CD4-positive, alpha-beta T cell treated with Interleukin-12 subunit alpha and Interleukin-12 subunit beta, for 1 hour (primary cell): Measurements from ENCODE around the gene TAMM41.
"Not testable (repeated sequence)": the region's sequence is repeated elsewhere in the genome, so short reads cannot be mapped to it uniquely, and the experiment has no call there.

ENCODE experiments used
- DNase-seq: peaks from one replicate; pipeline ENCODE4 v3.0.0-alpha.2; 2020

The TAMM41 gene

GRCh38 chr3:11846281-11847266, at the start of gene TAMM41:
Gene TAMM41 (minus strand): TSS chr3:11846885. CDS start chr3:11846636, 249 bp downstream.
- peak; percentile 87 for DNase-seq

DNA sequence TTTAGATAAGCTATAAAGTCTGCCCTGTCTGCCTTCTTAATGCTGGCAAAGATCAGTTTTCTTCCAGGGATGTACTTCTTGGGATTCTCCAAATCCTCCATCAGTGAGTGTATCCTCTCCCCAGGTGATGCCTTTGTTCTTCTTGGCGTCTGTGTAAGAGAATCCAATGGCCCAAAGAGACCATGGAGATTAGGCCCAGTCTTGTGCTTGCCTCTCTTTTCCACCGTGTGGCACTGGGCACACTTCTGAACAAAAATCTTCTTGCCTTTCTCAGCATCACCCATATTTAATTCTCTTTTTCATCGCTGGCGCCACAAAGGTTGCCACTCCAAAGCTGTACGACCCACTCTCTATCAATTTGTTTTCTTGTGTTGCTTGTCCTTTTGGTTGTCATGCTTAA, 32.2 kb upstream of the TAMM41 start:
- DNase-seq, result no peak

- DNase-seq, result not testable (repeated sequence)
Observed at GRCh38 chr3:11874707-11875106, 28.0 kb upstream of the TAMM41 start.

DNA sequence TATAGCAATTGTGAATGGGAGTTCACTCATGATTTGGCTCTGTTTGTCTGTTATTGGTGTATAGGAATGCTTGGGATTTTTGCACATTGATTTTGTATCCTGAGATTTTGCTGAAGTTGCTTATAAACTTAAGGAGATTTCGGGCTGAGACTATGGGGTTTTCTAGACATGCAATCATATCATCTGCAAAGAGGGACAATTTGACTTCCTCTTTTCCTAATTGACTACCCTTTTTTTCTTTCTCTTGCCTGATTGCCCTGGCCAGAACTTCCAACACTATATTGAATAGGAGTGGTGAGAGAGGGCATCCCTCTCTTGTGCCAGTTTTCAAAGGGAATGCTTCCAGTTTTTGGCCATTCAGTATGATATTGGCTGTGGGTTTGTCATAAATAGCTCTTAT, 17.1 kb upstream of the TAMM41 start:
- not testable (repeated sequence) for DNase-seq

DNA sequence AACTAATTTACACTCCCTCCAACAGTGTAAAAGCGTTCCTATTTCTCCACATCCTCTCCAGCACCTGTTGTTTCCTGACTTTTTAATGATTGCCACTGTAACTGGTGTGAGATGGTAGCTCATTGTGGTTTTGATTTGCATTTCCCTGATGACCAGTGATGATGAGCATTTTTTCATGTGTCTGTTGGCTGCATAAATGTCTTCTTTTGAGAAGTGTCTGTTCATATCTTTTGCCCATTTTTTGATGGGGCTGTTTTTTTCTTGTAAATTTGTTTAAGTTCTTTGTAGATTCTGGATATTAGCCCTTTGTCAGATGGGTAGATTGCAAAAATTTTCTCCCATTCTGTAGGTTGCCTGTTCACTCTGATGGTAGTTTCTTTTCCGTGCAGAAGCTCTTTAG, 15.9 kb upstream of the TAMM41 start:
- not testable (repeated sequence) for DNase-seq

GRCh38 chr3:11862145-11862544, 15.5 kb upstream of the TAMM41 start:
- DNase-seq, result not testable (repeated sequence)

- DNase-seq, result not testable (repeated sequence)
Observed at GRCh38 chr3:11860213-11860612, 13.5 kb upstream of the TAMM41 start.

DNA sequence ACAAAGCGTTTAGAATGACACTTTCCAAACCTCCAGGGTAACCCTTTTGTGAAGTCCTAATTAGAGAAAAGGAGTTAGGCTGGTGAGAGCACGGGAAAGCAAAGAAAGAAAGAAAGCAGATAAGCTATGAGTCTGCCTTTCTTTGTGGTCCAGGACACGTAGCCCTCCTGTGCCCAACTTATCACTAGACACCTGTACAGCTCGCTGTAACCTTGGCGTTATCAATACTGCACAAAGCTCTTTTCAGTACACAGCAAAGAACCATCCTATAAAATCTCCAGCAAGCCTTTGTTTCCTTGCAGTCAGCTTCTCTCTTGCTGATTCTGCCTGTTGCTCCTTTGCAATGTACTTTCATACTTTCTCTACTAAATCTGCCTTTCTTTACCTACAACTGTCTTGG, 6.8 kb upstream of the TAMM41 start:
- no peak for DNase-seq

GRCh38 chr3:11850003-11850402, 3.3 kb upstream of the TAMM41 start:
- no peak for DNase-seq

DNA sequence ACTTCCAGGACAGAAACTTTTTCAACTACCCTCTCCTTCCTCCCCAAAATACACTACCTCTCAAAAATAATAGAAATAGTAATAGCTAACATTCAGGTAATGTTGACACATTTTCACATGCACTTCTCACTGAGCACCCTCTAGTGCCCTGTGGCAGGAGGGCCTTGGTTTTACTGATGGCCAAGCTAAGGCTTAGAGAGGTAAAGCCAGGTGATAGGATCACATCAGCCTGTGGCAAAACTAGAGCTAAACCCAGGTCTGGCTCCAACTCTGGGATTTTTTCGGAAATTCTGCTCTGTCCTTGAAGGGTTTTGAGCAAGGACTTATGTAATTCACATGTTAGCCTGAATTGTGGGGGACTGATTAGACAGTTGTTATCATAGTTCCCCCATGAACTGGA, 922 bp upstream of the TAMM41 start:
- peak; percentile 20 for DNase-seq

- peak; percentile 11 for DNase-seq
Observed at GRCh38 chr3:11845651-11846050, 1.0 kb downstream of the TAMM41 start.

- DNase-seq, result no peak
Observed at GRCh38 chr3:11844891-11845290, 1.8 kb downstream of the TAMM41 start.

DNA sequence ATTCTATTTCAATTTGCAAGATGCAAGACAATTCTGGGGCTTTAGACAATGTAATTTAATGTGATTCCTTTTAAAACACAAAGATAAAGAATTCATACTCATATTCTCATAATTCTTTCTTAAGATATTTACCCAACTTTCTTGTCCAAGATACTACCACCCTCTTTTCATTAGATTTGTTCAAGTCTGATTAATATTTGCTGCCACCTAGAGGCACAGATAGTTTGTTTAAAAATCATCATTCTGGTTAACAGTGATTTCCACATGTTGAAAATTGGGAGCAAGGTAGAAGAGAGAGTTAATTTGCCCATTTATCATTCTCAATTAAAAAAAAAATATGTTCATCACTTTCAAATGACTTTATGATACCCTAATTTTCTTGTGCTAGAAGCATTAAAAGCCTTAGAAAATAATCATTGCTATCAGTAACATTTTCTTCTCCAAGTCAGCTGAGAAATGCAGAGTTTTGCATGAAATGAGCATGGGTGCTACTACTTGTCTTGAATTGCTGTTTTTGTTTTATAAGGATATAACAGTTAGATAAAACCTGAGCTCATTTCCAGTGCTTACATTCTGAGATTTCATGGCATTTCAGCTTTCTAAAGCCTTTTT, 11.6 kb downstream of the TAMM41 start:
- peak; percentile 14 for DNase-seq

DNA sequence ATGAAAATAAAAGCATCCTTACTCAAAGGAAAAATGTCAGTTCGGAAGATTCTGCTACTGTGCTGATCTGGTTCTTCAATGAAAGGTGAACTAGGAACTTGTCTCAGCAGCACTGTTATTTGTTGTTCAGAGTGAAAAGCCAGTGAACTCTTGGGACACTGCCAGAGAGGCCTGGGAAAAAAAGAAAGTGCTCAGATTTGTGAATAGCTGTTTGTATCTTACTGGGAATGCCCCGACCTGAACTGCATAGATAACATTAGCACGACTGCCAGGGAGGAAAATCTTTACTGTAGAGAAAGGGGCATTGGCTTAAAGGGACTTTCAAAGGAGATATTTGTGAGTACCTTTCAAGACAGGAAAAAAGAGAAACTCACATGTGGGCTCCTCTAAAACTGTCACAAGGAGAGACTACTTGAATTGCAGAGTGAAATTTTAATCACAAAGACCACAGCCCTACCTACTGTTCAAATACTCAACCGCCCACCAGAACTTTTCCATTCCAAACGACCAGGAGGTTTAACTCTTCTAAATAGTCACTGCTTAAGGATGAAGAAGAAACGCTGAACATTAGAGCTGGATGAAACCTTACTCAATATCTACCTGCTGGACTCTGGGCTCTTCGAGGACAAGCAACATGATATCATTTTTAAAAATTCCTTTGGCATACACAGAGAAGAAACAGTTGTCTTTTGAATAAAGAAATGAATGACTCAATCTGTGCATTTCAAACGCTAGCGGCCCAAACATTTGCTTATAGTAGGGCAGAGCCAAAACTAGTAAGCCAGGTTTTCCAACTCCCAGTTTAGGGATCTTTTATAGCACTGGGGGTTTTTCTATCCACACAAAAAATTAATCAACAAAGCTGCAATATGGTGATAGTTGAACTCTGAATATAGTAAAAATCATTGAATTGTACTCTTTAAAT, 13.4 kb downstream of the TAMM41 start:
- DNase-seq, result no peak

DNA sequence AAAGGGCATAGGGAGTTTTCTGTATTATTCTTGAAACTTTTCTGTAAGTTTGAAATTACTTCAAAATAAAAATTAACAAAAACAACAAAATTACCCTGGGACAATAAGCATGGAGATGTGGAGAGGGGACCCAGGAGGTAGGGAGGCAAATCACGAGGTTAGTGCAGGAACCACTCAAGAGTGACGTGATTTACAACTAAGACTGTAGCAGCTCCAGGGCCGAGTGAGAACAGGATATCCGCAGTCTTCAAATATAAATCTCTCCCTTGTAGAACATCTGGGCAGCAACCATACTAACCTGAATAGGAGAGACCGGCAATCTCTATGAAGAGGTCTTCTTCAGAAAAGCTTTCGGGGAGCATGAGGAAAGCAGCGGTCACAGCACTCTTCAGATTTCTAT, 17.3 kb downstream of the TAMM41 start:
- no peak for DNase-seq

- DNase-seq, result no peak
Observed at GRCh38 chr3:11826628-11827265, 19.9 kb downstream of the TAMM41 start.

- no peak for DNase-seq
Observed at GRCh38 chr3:11825301-11825700, 21.4 kb downstream of the TAMM41 start.

DNA sequence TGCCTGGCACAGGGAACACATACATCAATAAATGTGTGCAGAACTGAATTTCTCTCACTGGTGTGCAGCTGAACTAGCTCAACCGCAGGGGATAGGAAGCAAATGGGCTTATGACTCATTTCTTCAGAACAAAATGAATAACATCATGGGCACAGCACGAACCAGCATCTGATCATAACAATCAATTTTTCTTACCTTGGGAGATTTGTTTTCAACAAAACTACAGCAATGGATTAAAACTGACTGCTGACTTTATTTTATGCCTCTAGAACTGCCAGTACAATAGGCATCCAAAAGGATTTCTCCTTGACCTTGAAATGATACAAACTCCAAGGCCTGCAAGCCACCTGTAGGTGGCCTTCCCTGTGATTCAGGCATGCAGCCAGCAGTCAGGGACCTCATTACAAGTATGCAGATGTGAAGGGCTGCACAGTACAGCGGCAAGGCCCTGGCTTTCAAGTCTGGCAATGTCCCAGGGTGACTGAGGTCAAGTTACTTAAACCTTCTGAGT, 26.1 kb downstream of the TAMM41 start:
- no peak for DNase-seq

GRCh38 chr3:11819146-11819689, 27.5 kb downstream of the TAMM41 start:
- DNase-seq, result no peak

DNA sequence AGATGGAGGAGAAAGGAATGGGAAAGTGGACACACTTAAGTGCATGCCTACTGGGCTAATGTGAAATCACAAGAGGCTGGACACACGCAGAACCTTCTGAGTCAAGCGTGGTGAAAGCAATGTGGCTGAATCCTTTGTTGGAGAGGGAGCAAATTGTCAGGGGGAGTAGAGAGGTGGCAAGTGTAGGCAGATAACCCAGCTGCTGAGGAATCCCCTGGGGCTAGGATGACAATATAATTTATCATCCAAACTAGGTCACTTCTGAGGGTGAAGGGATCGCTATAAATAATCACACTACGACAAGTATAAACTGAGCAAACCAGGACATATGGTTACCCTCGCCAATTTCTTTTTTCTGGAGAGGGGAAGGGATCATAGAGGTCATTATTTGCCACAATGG, 28.7 kb downstream of the TAMM41 start:
- no peak for DNase-seq

GRCh38 chr3:11815111-11815510, 31.6 kb downstream of the TAMM41 start:
- DNase-seq, result no peak

GRCh38 chr3:11814663-11815062, 32.0 kb downstream of the TAMM41 start:
- no peak for DNase-seq
